Measurements from ENCODE around the gene MTIF3. TPM values are rescaled to one million over a fixed set of nuclear protein-coding genes. Genes with fewer than 3 reads are reported as not detected.
A peak's percentile ranks its signal among the peaks of the same experiment; 100 is the strongest.

MTIF3 gene
- total RNA-seq, 1 experiment from 2014 or later: 41.8 TPM

- TF ChIP-seq, protein P1, sequence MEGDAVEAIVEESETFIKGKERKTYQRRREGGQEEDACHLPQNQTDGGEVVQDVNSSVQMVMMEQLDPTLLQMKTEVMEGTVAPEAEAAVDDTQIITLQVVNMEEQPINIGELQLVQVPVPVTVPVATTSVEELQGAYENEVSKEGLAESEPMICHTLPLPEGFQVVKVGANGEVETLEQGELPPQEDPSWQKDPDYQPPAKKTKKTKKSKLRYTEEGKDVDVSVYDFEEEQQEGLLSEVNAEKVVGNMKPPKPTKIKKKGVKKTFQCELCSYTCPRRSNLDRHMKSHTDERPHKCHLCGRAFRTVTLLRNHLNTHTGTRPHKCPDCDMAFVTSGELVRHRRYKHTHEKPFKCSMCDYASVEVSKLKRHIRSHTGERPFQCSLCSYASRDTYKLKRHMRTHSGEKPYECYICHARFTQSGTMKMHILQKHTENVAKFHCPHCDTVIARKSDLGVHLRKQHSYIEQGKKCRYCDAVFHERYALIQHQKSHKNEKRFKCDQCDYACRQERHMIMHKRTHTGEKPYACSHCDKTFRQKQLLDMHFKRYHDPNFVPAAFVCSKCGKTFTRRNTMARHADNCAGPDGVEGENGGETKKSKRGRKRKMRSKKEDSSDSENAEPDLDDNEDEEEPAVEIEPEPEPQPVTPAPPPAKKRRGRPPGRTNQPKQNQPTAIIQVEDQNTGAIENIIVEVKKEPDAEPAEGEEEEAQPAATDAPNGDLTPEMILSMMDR (IDR thresholded peaks at IDR 0.05; ENCODE audit: insufficient read depth in 1 of 2, low read depth in 1 of 2, low read length in 1 of 2, severe bottlenecking in 1 of 2, unreplicated experiment in 1 of 2): no peak
- Mint-ChIP-seq H3K36me3 (ENCODE audit: insufficient read depth, unreplicated experiment) (peaks cover 63% of the 10 kb centered on the region), H3K9me3 (ENCODE audit: unreplicated experiment) (no peaks in the 10 kb centered on the region), H3K4me1 (ENCODE audit: low read depth, unreplicated experiment) (peaks cover 16% of the 10 kb centered on the region), H3K27ac (ENCODE audit: unreplicated experiment) (no peak overlapping the region), H3K4me3 (ENCODE audit: unreplicated experiment) (no peak overlapping the region), H3K27me3 (ENCODE audit: insufficient read depth, unreplicated experiment) (no peaks in the 10 kb centered on the region)
- no peaks in the 10 kb centered on the region for H3K9me3 ChIP-seq
- ChIA-PET POLR2A (no interaction called here), CTCF (interaction anchor here (1.3 kb wide), 1 partner anchor 399 kb away, joined by 3 read pairs; no protein-coding TSS in a partner anchor)
- no peak overlapping the region for H3K4me3 ChIP-seq (ENCODE audit: low read depth, low read length)
- BruUV-seq (replicated peaks): no TSS peak
- DNase-seq: no peak
- 0 out of 2 replicates have a peak, but pooled peaks cover 1% of the 10 kb centered on the region for H3K36me3 ChIP-seq (ENCODE audit: control insufficient read depth, insufficient read depth, low read length)
- H3K4me1 ChIP-seq: peaks cover 8% of the 10 kb centered on the region
- intact Hi-C loops (cut with micrococcal nuclease; ENCODE audit: unreplicated experiment): no loop called here
- H3K27me3 ChIP-seq (replicated peaks; ENCODE audit: control insufficient read depth, insufficient read depth, low read length): no peaks in the 10 kb centered on the region
These were observed 22.7 kb downstream of the MTIF3 start for GRCh38 chr13:27427641-27428040.

- Mint-ChIP-seq H3K27ac (ENCODE audit: unreplicated experiment) (peak overlapping the region; percentile 88), H3K4me1 (ENCODE audit: low read depth, unreplicated experiment) (peaks cover 16% of the 10 kb centered on the region), H3K27me3 (ENCODE audit: insufficient read depth, unreplicated experiment) (no peaks in the 10 kb centered on the region), H3K9me3 (ENCODE audit: unreplicated experiment) (no peaks in the 10 kb centered on the region), H3K4me3 (ENCODE audit: unreplicated experiment) (peak overlapping the region; percentile 87), H3K36me3 (ENCODE audit: insufficient read depth, unreplicated experiment) (peaks cover 47% of the 10 kb centered on the region)
- no peaks in the 10 kb centered on the region for H3K27me3 ChIP-seq (replicated peaks; ENCODE audit: control insufficient read depth, insufficient read depth, low read length)
- CTCF ChIA-PET: interaction anchor here (0.8 to 3.4 kb wide), 14 partner anchors 16 to 528 kb away, joined by 3 to 38 read pairs (median 5); no protein-coding TSS in a partner anchor
- H3K36me3 ChIP-seq (ENCODE audit: control insufficient read depth, insufficient read depth, low read length): no peaks in the 10 kb centered on the region
- POLR2A ChIA-PET: no interaction called here
- H3K4me3 ChIP-seq (ENCODE audit: low read depth, low read length): peak overlapping the region; percentile 87
- TF ChIP-seq, protein P1 (IDR thresholded peaks at IDR 0.05; ENCODE audit: insufficient read depth in 1 of 2, low read depth in 1 of 2, low read length in 1 of 2, severe bottlenecking in 1 of 2, unreplicated experiment in 1 of 2): peak; percentile 60 to 81
- H3K9me3 ChIP-seq: no peaks in the 10 kb centered on the region
- DNase-seq: peak; percentile 77 to 81
- peaks cover 8% of the 10 kb centered on the region for H3K4me1 ChIP-seq
- no TSS peak for BruUV-seq (replicated peaks)
- intact Hi-C loops (cut with micrococcal nuclease; ENCODE audit: unreplicated experiment): loop anchor here (1.0 to 2.0 kb wide), 4 partner anchors 17 to 46 kb away; partner anchors contain the start of gene MTIF3
These were observed 24.3 kb downstream of the MTIF3 start for GRCh38 chr13:27425918-27426630.

GRCh38 chr13:27425158-27425917 is 25.0 kb downstream of the MTIF3 start:
- peak in 1 of 2 experiments; percentile 18 for DNase-seq
- Mint-ChIP-seq H3K4me3 (ENCODE audit: unreplicated experiment) (peak overlapping the region; percentile 87), H3K4me1 (ENCODE audit: low read depth, unreplicated experiment) (peaks cover 16% of the 10 kb centered on the region), H3K27me3 (ENCODE audit: insufficient read depth, unreplicated experiment) (no peaks in the 10 kb centered on the region), H3K9me3 (ENCODE audit: unreplicated experiment) (no peaks in the 10 kb centered on the region), H3K36me3 (ENCODE audit: insufficient read depth, unreplicated experiment) (peaks cover 40% of the 10 kb centered on the region), H3K27ac (ENCODE audit: unreplicated experiment) (peak overlapping the region; percentile 88)
- ChIA-PET CTCF (interaction anchor here (0.8 to 3.4 kb wide), 14 partner anchors 17 to 529 kb away, joined by 3 to 38 read pairs (median 5); no protein-coding TSS in a partner anchor), POLR2A (interaction anchor here (0.6 to 1.0 kb wide), 3 partner anchors 22 to 195 kb away, joined by 3 to 4 read pairs (median 3); partner anchors contain the start of gene LNX2)
- Histone ChIP-seq H3K9me3 (no peaks in the 10 kb centered on the region), H3K36me3 (ENCODE audit: control insufficient read depth, insufficient read depth, low read length) (no peaks in the 10 kb centered on the region), H3K4me3 (ENCODE audit: low read depth, low read length) (peak overlapping the region; percentile 87), H3K27me3 (replicated peaks; ENCODE audit: control insufficient read depth, insufficient read depth, low read length) (no peaks in the 10 kb centered on the region), H3K4me1 (peaks cover 8% of the 10 kb centered on the region)
- TF ChIP-seq, protein P1 (IDR thresholded peaks at IDR 0.05; ENCODE audit: insufficient read depth in 1 of 2, low read depth in 1 of 2, low read length in 1 of 2, severe bottlenecking in 1 of 2, unreplicated experiment in 1 of 2): no peak
- TSS peak; percentile 36 for BruUV-seq (replicated peaks)
- intact Hi-C loops (cut with micrococcal nuclease; ENCODE audit: unreplicated experiment): loop anchor here (1.0 to 2.0 kb wide), 2 partner anchors 17 to 45 kb away; no protein-coding TSS in a partner anchor

Data from Caco-2 (cell line).